ENCODE results near the gene CREBRF.

DNA sequence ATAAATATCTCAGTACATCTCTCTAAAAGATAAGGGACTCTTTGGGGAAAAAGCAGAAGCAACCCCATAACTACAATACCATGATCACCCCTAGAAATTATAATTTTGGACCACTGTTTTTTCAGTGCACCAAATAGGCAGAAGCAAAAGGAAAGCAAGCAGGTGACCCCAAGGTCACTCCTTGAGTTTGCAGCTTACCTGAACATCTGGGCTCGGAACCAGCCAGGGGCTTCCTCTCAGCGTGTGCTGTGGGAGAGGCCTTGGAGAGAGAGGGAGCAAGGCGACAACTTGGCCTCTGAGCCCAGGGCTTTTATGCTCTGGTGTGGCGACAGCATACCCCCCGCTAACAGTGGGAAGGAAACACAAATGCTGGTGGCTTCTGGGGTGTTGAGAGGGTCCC lies 105.0 kb downstream of the CREBRF start:
- TF ChIP-seq, protein P1, sequence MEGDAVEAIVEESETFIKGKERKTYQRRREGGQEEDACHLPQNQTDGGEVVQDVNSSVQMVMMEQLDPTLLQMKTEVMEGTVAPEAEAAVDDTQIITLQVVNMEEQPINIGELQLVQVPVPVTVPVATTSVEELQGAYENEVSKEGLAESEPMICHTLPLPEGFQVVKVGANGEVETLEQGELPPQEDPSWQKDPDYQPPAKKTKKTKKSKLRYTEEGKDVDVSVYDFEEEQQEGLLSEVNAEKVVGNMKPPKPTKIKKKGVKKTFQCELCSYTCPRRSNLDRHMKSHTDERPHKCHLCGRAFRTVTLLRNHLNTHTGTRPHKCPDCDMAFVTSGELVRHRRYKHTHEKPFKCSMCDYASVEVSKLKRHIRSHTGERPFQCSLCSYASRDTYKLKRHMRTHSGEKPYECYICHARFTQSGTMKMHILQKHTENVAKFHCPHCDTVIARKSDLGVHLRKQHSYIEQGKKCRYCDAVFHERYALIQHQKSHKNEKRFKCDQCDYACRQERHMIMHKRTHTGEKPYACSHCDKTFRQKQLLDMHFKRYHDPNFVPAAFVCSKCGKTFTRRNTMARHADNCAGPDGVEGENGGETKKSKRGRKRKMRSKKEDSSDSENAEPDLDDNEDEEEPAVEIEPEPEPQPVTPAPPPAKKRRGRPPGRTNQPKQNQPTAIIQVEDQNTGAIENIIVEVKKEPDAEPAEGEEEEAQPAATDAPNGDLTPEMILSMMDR (IDR thresholded peaks at IDR 0.05) = no peak
- no peak for TF ChIP-seq POLR2A (IDR thresholded peaks at IDR 0.05)
